HepG2 (cell line): Measurements from ENCODE around the gene ZFYVE21. TPM values are rescaled to one million over a fixed set of nuclear protein-coding genes. Genes with fewer than 3 reads are reported as not detected.

Source experiments
- ATAC-seq: fragments of 200-7000 bp; cut with Tn5 transposase; 3 replicates; pipeline ENCODE4 v1.9.1; 2020; ENCODE audit warnings: mild to moderate bottlenecking, moderate library complexity
- BruUV-seq: library from RNA; stranded (reverse); fragments of 400-500 nt; replicated peaks from 2 replicates; lab custom pipeline; 2021; lab: Mats Ljungman, UMichigan
- CTCF ChIA-PET: fragments of 300-600 bp; formaldehyde crosslinking; extraction: SDS; loops from one replicate; lab custom pipeline; 2021; ENCODE audit warnings: low total read pairs, inconsistent platforms, low intra/inter-chr PET ratio; lab: Yijun Ruan, JAX
- POLR2A ChIA-PET: fragments of 350-600 bp; sonication (Branson Sonifier 250); formaldehyde crosslinking; loops from one replicate; lab custom pipeline; 2020; ENCODE audit warnings: antibody characterized with exemption, inconsistent platforms; lab: Yijun Ruan, JAX
- DNase-seq: peaks from one replicate; pipeline ENCODE4 v3.0.0-alpha.2; 2015; ENCODE audit warnings: low spot score
- FAIRE-seq: peaks from 3 replicates; lab custom pipeline; 2011; peaks lifted over from hg19 to GRCh38; lab: Jason Lieb, UNC
- H2AFZ ChIP-seq: one replicate; pipeline ENCODE4 v1.6.1; 2011; ENCODE audit warnings: low read length, inconsistent platforms
- H3K27ac ChIP-seq: fragments of 300-600 bp; 3 replicates; pipeline ENCODE4 v1.8.0; 2011; ENCODE audit warnings: mixed run types, mild to moderate bottlenecking, mixed read lengths, low read length, inconsistent platforms; ENCODE audit not compliant: insufficient read depth; ENCODE audit errors: extremely low read length
- H3K27me3 ChIP-seq, 2 experiments: fragments of 200-600 bp in 1 of 2; 2 replicates in 1 of 2; 3 replicates in 1 of 2; pipeline versions ENCODE4 v1.6.0 to v1.8.0; 2011; ENCODE audit warnings: low read length in 2 of 2, mild to moderate bottlenecking in 2 of 2, moderate library complexity in 2 of 2, inconsistent platforms in 1 of 2; ENCODE audit not compliant: insufficient read depth in 2 of 2, control insufficient read depth in 1 of 2
- H3K36me3 ChIP-seq, 2 experiments: fragments of 200-600 bp in 1 of 2; replicated peaks in 1 of 2; 2 replicates in 1 of 2; 3 replicates in 1 of 2; pipeline versions ENCODE4 v1.5.1 to v1.8.0; 2011; ENCODE audit warnings: low read length in 2 of 2, inconsistent platforms in 1 of 2; ENCODE audit not compliant: insufficient read depth in 2 of 2, control insufficient read depth in 1 of 2
- H3K4me1 ChIP-seq: 2 replicates; pipeline ENCODE4 v1.5.1; 2012; ENCODE audit warnings: low read length, inconsistent platforms; ENCODE audit not compliant: insufficient read depth
- H3K4me2 ChIP-seq: 2 replicates; pipeline ENCODE4 v1.6.0; 2011; ENCODE audit warnings: low read depth, low read length, inconsistent platforms
- H3K4me3 ChIP-seq, 3 experiments: fragments of 200-600 bp in 1 of 3; sonication (generic), shearing (Covaris generic) in 1 of 3; replicated peaks in 1 of 3; 2 replicates each; pipeline ENCODE4 v1.5.1; 2011 to 2016; ENCODE audit warnings: low read length in 3 of 3, inconsistent platforms in 2 of 3, low read depth in 2 of 3, mild to moderate bottlenecking in 2 of 3, control low read depth in 1 of 3, mixed read lengths in 1 of 3; ENCODE audit not compliant: insufficient read depth in 1 of 3
- H3K79me2 ChIP-seq: one replicate; pipeline ENCODE4 v1.6.1; 2011; ENCODE audit warnings: low read length, inconsistent platforms; ENCODE audit not compliant: insufficient read depth
- H3K9ac ChIP-seq: 2 replicates; pipeline ENCODE4 v1.6.0; 2011; ENCODE audit warnings: mild to moderate bottlenecking, low read depth, low read length, inconsistent platforms; ENCODE audit not compliant: insufficient read depth
- H3K9me3 ChIP-seq: 2 replicates; pipeline ENCODE4 v1.5.1; 2012; ENCODE audit warnings: mild to moderate bottlenecking, low read length
- H4K20me1 ChIP-seq: 2 replicates; pipeline ENCODE4 v1.6.0; 2011; ENCODE audit warnings: inconsistent platforms, mild to moderate bottlenecking, low read length, moderate library complexity; ENCODE audit not compliant: insufficient read depth
- CBFB ChIP-seq: sonication (generic); formaldehyde crosslinking; IDR thresholded peaks from 2 replicates; pipeline ENCODE4 v1.4.0; 2020; ENCODE audit warnings: missing genetic modification reagents
- GLI4 ChIP-seq: sonication (generic); formaldehyde crosslinking; IDR thresholded peaks from 2 replicates; pipeline ENCODE4 v1.5.1; 2020; ENCODE audit warnings: missing genetic modification reagents, mild to moderate bottlenecking, moderate library complexity, borderline replicate concordance
- HBP1 ChIP-seq: IDR thresholded peaks from 2 replicates; pipeline ENCODE4 v1.6.1; 2016; ENCODE audit warnings: low read depth, control low read depth
- KAT8 ChIP-seq: IDR thresholded peaks from 2 replicates; pipeline ENCODE4 v1.6.1; 2016; ENCODE audit warnings: missing genetic modification reagents, missing compliant biosample characterization
- KLF12 ChIP-seq: sonication (generic); formaldehyde crosslinking; IDR thresholded peaks from 2 replicates; pipeline ENCODE4 v1.4.0; 2020; ENCODE audit warnings: missing genetic modification reagents, borderline replicate concordance
- KMT2A ChIP-seq: sonication (generic); formaldehyde crosslinking; IDR thresholded peaks from 2 replicates; pipeline ENCODE4 v1.4.0; 2020; ENCODE audit warnings: missing genetic modification reagents
- MBD4 ChIP-seq: IDR thresholded peaks from 2 replicates; pipeline ENCODE4 v1.6.1; 2012; ENCODE audit warnings: low read length, inconsistent platforms, borderline replicate concordance
- PTBP1 ChIP-seq: fragments of 200-400 bp; formaldehyde crosslinking; IDR thresholded peaks from 2 replicates; pipeline ENCODE4 v1.6.1; 2018; ENCODE audit warnings: low read length, low read depth; ENCODE audit not compliant: poor library complexity, severe bottlenecking
- SAFB2 ChIP-seq: sonication (generic); formaldehyde crosslinking; IDR thresholded peaks from 2 replicates; pipeline ENCODE4 v1.5.1; 2020; ENCODE audit warnings: missing genetic modification reagents, low read depth, mild to moderate bottlenecking, borderline replicate concordance
- TEF ChIP-seq: sonication (generic); formaldehyde crosslinking; IDR thresholded peaks from 2 replicates; pipeline ENCODE4 v1.5.0; 2020; ENCODE audit warnings: missing genetic modification reagents
- ZBTB37 ChIP-seq: sonication (generic); formaldehyde crosslinking; IDR thresholded peaks from 2 replicates; pipeline ENCODE4 v1.4.0; 2020; ENCODE audit warnings: mild to moderate bottlenecking, missing genetic modification reagents
- ZNF205 ChIP-seq: IDR thresholded peaks from 2 replicates; pipeline ENCODE4 v1.6.1; 2018; ENCODE audit warnings: missing biosample characterization, missing genetic modification reagents
- ZNF556 ChIP-seq: sonication (generic); formaldehyde crosslinking; IDR thresholded peaks from 2 replicates; pipeline ENCODE4 v1.4.0; 2020; ENCODE audit warnings: mild to moderate bottlenecking, missing genetic modification reagents, borderline replicate concordance
- ZNF569 ChIP-seq: sonication (generic); formaldehyde crosslinking; IDR thresholded peaks from 2 replicates; pipeline ENCODE4 v1.5.0; 2020; ENCODE audit warnings: mild to moderate bottlenecking, missing genetic modification reagents, moderate library complexity, borderline replicate concordance
- ZNF574 ChIP-seq: sonication (generic); formaldehyde crosslinking; IDR thresholded peaks from 2 replicates; pipeline ENCODE4 v1.4.0; 2020; ENCODE audit warnings: missing genetic modification reagents
- ZNF577 ChIP-seq: sonication (generic); formaldehyde crosslinking; IDR thresholded peaks from 2 replicates; pipeline ENCODE4 v1.4.0; 2020; ENCODE audit warnings: mild to moderate bottlenecking, low read depth, missing genetic modification reagents, borderline replicate concordance
- ZNF768 ChIP-seq: sonication (generic); formaldehyde crosslinking; IDR thresholded peaks from 2 replicates; pipeline ENCODE4 v1.4.0; 2020; ENCODE audit warnings: missing genetic modification reagents
- ZNF879 ChIP-seq: sonication (generic); formaldehyde crosslinking; IDR thresholded peaks from 2 replicates; pipeline ENCODE4 v1.8.1; 2023; ENCODE audit warnings: missing genetic modification reagents
- ZSCAN12 ChIP-seq: sonication (generic); formaldehyde crosslinking; IDR thresholded peaks from 2 replicates; pipeline ENCODE4 v1.9.0; 2021; ENCODE audit warnings: mild to moderate bottlenecking, missing genetic modification reagents
- ZZZ3 ChIP-seq: sonication (generic); formaldehyde crosslinking; IDR thresholded peaks from 2 replicates; pipeline ENCODE4 v1.4.0; 2020; ENCODE audit warnings: missing genetic modification reagents, mild to moderate bottlenecking, borderline replicate concordance
- WGBS: methylation state at CpG from one replicate; pipeline ENCODE4 v1.1.6; 2017; ENCODE audit warnings: low lambda C conversion rate; 5-methylcytosine and 5-hydroxymethylcytosine counted together
- in situ Hi-C: cut with HindIII; loops from 2 replicates; pipeline ENCODE4 v1.10.0; 2017; ENCODE audit warnings: low pct_unique_long_range_greater_than_20kb; ENCODE audit not compliant: extremely low pct_ligation_motif_present
- intact Hi-C: fragments of 100-400 bp; cut with micrococcal nuclease; formaldehyde crosslinking; loops from one replicate; pipeline ENCODE4 v1.10.0; 2022; ENCODE audit not compliant: unreplicated experiment
- polyA plus RNA-seq, 8 experiments: library from polyadenylated mRNA; depleted of rRNA in 3 of 8; stranded (reverse) in 7 of 8; unstranded in 1 of 8; fragments of >200 nt; fragmentation: Illumina TruSeq in 4 of 8; extraction: Trizol in 4 of 8; gene quantifications; 2 replicates each; pipeline versions ENCODE4 v1.2.1 to v1.2.3, GENCODE V29; 2011 to 2016; ENCODE audit warnings: low read depth in 4 of 8, missing spikeins in 1 of 8, mixed read lengths in 1 of 8; ENCODE audit not compliant: insufficient read depth in 1 of 8
- total RNA-seq, 5 experiments: library from RNA; depleted of rRNA; stranded (reverse); fragments of >200 nt; fragmentation: Illumina TruSeq; extraction: Trizol; gene quantifications; 2 replicates each; pipeline ENCODE4 v1.2.3, GENCODE V29; 2016; ENCODE audit warnings: low read depth in 1 of 5

The ZFYVE21 gene
- total and polyA plus RNA-seq, 2 of the 13 experiments (the other 11 are each of a cell fraction or from before 2014, with no cell fraction given): 34.3 to 34.4 TPM

DNA sequence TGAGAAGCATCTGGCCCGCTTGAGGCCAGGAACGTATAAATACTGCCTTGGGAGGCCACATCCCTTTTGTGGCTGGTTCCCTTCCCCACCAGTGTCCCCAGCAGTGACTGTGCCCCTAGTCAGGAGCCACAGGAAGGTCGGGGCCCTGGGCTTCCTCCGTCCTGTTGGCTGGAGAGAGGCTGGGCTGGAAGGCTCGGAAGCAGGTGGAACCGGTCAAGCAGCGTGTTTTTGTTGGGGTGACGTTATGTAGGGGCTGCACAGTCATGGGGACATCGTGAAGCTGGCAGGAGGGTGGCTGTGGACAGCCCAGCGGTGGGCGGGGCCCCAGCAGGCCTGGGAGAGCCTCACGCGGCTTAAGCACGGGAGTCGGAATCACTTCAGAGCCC lies 10.5 kb upstream of the ZFYVE21 start:
- Histone ChIP-seq H3K4me3 (no peak overlapping the region), H3K36me3 (peaks cover 7 to 42% of the 10 kb centered on the region in 2 experiments; a peak in 3 of 5 replicates), H3K4me2 (no peak overlapping the region), H2AFZ (no peak overlapping the region), H3K4me1 (peaks cover 7% of the 10 kb centered on the region), H3K27me3 (no peaks in the 10 kb centered on the region; a peak in 1 of 5 replicates), H4K20me1 (no peaks in the 10 kb centered on the region), H3K9me3 (no peaks in the 10 kb centered on the region), H3K9ac (no peak overlapping the region), H3K27ac (no peak overlapping the region), H3K79me2 (no peaks in the 10 kb centered on the region)
- in situ Hi-C loops: no loop called here
- POLR2A ChIA-PET: no interaction called here
- FAIRE-seq (no peak), ATAC-seq (no peak), DNase-seq (no peak)
- CTCF ChIA-PET: no interaction called here
- no TSS peak for BruUV-seq
- WGBS: 100% methylated on average over 8 of the region's 15 CpGs
- TF ChIP-seq ZSCAN12: no peak
- TF ChIP-seq ZNF556: no peak
- no peak for TF ChIP-seq KAT8 (CRISPR knock-in tag)
- TF ChIP-seq TEF (CRISPR knock-in tag): no peak
- no peak for TF ChIP-seq HBP1
- no peak for TF ChIP-seq MBD4
- no peak for TF ChIP-seq ZNF205 (CRISPR knock-in tag)
- TF ChIP-seq ZNF577 (CRISPR knock-in tag): no peak
- TF ChIP-seq ZNF574 (CRISPR knock-in tag): no peak
- no peak for TF ChIP-seq PTBP1
- no peak for TF ChIP-seq KLF12 (CRISPR knock-in tag)
- TF ChIP-seq ZBTB37 (CRISPR knock-in tag): no peak
- no peak for TF ChIP-seq ZNF768
- no peak for TF ChIP-seq CBFB (CRISPR knock-in tag)
- TF ChIP-seq ZNF569 (CRISPR knock-in tag): no peak
- TF ChIP-seq KMT2A: no peak
- no peak for TF ChIP-seq ZNF879 (CRISPR knock-in tag)
- TF ChIP-seq ZZZ3 (CRISPR knock-in tag): no peak
- no peak for TF ChIP-seq GLI4
- TF ChIP-seq SAFB2 (CRISPR knock-in tag): no peak
- intact Hi-C loops: no loop called here
